Prostate gland (tissue), 2 donors: Measurements from ENCODE around the gene ANG. TPM values are rescaled to one million over a fixed set of nuclear protein-coding genes. Genes with fewer than 3 reads are reported as not detected.
A peak's percentile ranks its signal among the peaks of the same experiment; 100 is the strongest.
"Not testable (repeated sequence)": the region's sequence is repeated elsewhere in the genome, so short reads cannot be mapped to it uniquely, and the experiment has no call there.

Source experiments
- DNase-seq: peaks from one replicate; pipeline ENCODE4 v3.0.0-alpha.2; 2019; ENCODE audit warnings: low spot score
- H3K27ac ChIP-seq, 2 donors: fragments of 200-600 bp; sonication (generic); 2 replicates each; pipeline ENCODE4 v1.5.1; 2017 to 2019
- H3K27me3 ChIP-seq: fragments of 200-600 bp; sonication (generic); replicated peaks from 2 replicates; pipeline ENCODE4 v1.5.1; 2019; ENCODE audit not compliant: insufficient read depth
- H3K36me3 ChIP-seq, 2 donors: fragments of 200-600 bp; sonication (generic); 1 replicate in 1 of 2; 2 replicates in 1 of 2; pipeline versions ENCODE4 v1.5.1 to v1.8.1; 2017 to 2019
- H3K4me1 ChIP-seq: fragments of 200-600 bp; sonication (generic); replicated peaks from 2 replicates; pipeline ENCODE4 v1.5.1; 2019
- H3K4me3 ChIP-seq, 2 donors: fragments of 200-600 bp; sonication (generic); 2 replicates each; pipeline ENCODE4 v1.5.1; 2017 to 2019
- H3K9me3 ChIP-seq: fragments of 200-600 bp; sonication (generic); 2 replicates; pipeline ENCODE4 v1.5.1; 2017
- CTCF ChIP-seq, 4 experiments: fragments of 200-600 bp in 2 of 4; fragments of 450-650 bp in 2 of 4; sonication (generic) in 2 of 4; IDR thresholded peaks; 1 replicate in 3 of 4; 2 replicates in 1 of 4; pipeline ENCODE4 v1.5.1; 2016 to 2019; ENCODE audit warnings: antibody characterized with exemption in 4 of 4, mild to moderate bottlenecking in 2 of 4, moderate library complexity in 2 of 4
- POLR2A ChIP-seq: fragments of 450-650 bp; IDR thresholded peaks from one replicate; pipeline ENCODE4 v1.6.1; 2016; ENCODE audit warnings: antibody characterized with exemption, mild to moderate bottlenecking
- POLR2AphosphoS5 ChIP-seq: sonication (generic); formaldehyde crosslinking; IDR thresholded peaks from one replicate; pipeline ENCODE4 v1.6.1; 2017; ENCODE audit warnings: antibody characterized with exemption
- WGBS: methylation state at CpG from one replicate; pipeline ENCODE4 v1.1.5; 2018; 5-methylcytosine and 5-hydroxymethylcytosine counted together
- intact Hi-C: fragments of 100-400 bp; cut with DNase I; formaldehyde crosslinking; loops from one replicate; pipeline ENCODE4 v1.14.2; 2022
- small RNA-seq, 2 donors: library from RNA; depleted of rRNA; stranded (forward); fragments of <200 nt; gene quantifications; one replicate each; pipeline ENCODE3, GENCODE V24; 2016
- total RNA-seq, 2 donors: library from RNA; depleted of rRNA; stranded (reverse); fragments of >200 nt; gene quantifications; one replicate each; pipeline ENCODE4 v1.1.0, GENCODE V29; 2016

Gene ANG
- total RNA-seq, 2 donors from 2014 or later = 58.6 to 78.2 TPM

GRCh38 chr14:20734430-20734806 lies 45.9 kb downstream of the ANG start:
- TF ChIP-seq CTCF (IDR thresholded peaks at IDR 0.05) (no peak), POLR2A (no peak), POLR2AphosphoS5 (no peak)
- intact Hi-C loops = no loop called here
- no peaks in the 10 kb centered on the region for H3K36me3 ChIP-seq
- no peak overlapping the region for H3K27ac ChIP-seq
- DNase-seq = no peak
- no peaks in the 10 kb centered on the region for H3K27me3 ChIP-seq
- no peaks in the 10 kb centered on the region for H3K4me1 ChIP-seq
- WGBS = 42% methylated on average over 4 of the region's 4 CpGs
- no peak overlapping the region for H3K4me3 ChIP-seq
- H3K9me3 ChIP-seq = no peaks in the 10 kb centered on the region

DNA sequence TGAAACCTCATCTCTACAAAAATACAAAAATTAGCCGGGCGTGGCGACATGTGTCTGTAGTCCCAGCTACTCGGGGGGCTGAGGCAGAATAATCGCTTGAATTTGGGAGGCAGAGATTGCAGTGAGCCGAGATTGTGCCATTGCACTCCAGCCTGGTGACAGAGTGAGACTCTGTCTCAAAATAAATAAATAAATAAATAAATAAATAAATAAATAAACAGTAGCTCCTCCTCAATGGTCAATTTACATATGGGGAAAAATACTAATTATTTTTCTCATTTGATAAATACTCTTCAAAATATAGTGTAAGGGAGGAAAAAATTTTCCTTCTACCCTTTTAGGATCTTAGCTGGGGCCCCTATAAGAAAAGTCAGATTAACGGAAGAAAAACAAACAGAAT lies 49.7 kb downstream of the ANG start:
- 98% methylated on average over 7 of the region's 7 CpGs for WGBS
- DNase-seq, H3K36me3 ChIP-seq, H3K4me3 ChIP-seq, intact Hi-C loops, H3K4me1 ChIP-seq, H3K27me3 ChIP-seq, H3K27ac ChIP-seq, H3K9me3 ChIP-seq: not testable (repeated sequence)

DNA sequence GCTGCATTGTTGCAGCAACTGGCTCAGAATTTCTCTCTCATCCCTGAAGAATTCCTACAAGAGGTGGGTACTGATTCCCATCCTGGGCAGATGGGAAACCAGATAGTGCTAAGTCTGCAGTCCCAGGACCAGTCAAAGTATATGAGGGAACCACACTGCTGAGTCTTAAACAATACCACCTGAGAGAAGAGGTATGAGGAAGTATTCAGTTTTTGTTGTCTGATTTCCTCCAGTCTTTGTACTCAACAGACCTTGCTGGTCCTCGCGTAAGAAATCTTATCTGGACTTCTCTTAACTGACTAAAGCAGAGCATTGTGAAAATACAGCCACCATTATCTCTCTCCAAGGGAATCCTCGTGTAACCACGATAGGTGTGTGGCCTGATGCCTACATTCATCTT lies 53.6 kb downstream of the ANG start:
- H3K36me3 ChIP-seq = no peaks in the 10 kb centered on the region
- intact Hi-C loops = no loop called here
- no peaks in the 10 kb centered on the region for H3K9me3 ChIP-seq
- H3K27me3 ChIP-seq = no peaks in the 10 kb centered on the region
- H3K4me1 ChIP-seq = no peaks in the 10 kb centered on the region
- H3K27ac ChIP-seq = no peak overlapping the region
- TF ChIP-seq CTCF (IDR thresholded peaks at IDR 0.05) (no peak), POLR2AphosphoS5 (no peak), POLR2A (no peak)
- 80% methylated on average over 4 of the region's 4 CpGs for WGBS
- no peak overlapping the region for H3K4me3 ChIP-seq
- no peak for DNase-seq

- Histone ChIP-seq H3K27ac (no peak overlapping the region), H3K4me1 (no peaks in the 10 kb centered on the region), H3K27me3 (no peaks in the 10 kb centered on the region), H3K36me3 (no peaks in the 10 kb centered on the region), H3K9me3 (no peaks in the 10 kb centered on the region), H3K4me3 (no peak overlapping the region)
- peak; percentile 12 for DNase-seq
- TF ChIP-seq POLR2AphosphoS5 (peak; percentile 16), CTCF (IDR thresholded peaks at IDR 0.05) (no peak)
- 66% methylated on average over 2 of the region's 2 CpGs for WGBS
- intact Hi-C loops = no loop called here
Measured at GRCh38 chr14:20743556-20743955, 55.0 kb downstream of the ANG start.

Small RNA genes within 50 kb of the gene (small RNA-seq; reads per million reads assigned to genes)
- gene RF00019 = 0 reads per million in 2 donors

Other genes with a start within 250 kb of the ANG start
- gene OSGEP, start 234.0 kb upstream of the ANG start, total RNA-seq = 10 to 100 TPM; 54.2 to 71.7 TPM
- 100 to 1,000 TPM; 113 to 178 TPM for gene APEX1, start 233.5 kb upstream of the ANG start, total RNA-seq
- 10 to 100 TPM; 24.8 to 37.8 TPM for gene PIP4P1, start 227.3 kb upstream of the ANG start, total RNA-seq
- 10 to 100 TPM; 14.2 to 20.3 TPM for gene PNP, start 219.4 kb upstream of the ANG start, total RNA-seq
- gene RNASE10, start 183.2 kb upstream of the ANG start, total RNA-seq = 1 to 10 TPM in 1 of 2 donors, not detected in 1; 1.4 TPM
- not detected for gene RNASE9, start 127.7 kb upstream of the ANG start, total RNA-seq
- gene RNASE11, start 100.8 kb upstream of the ANG start, total RNA-seq = 1 to 10 TPM in 1 of 2 donors, not detected in 1; 1.0 TPM
- gene RNASE12, start 97.4 kb upstream of the ANG start, total RNA-seq = not detected
- not detected for gene OR6S1, start 47.1 kb upstream of the ANG start, total RNA-seq
- 100 to 1,000 TPM in 1 of 2 donors, 10 to 100 TPM in 1; 71.6 to 150 TPM for gene RNASE4, start 4.2 kb upstream of the ANG start, total RNA-seq
- gene EDDM3A, start 57.1 kb downstream of the ANG start, total RNA-seq = not detected
- gene EDDM3B, start 79.6 kb downstream of the ANG start, total RNA-seq = not detected
- gene RNASE6, start 92.5 kb downstream of the ANG start, total RNA-seq = 10 to 100 TPM in 1 of 2 donors, 1 to 10 TPM in 1; 9.3 to 12.8 TPM
- gene RNASE1, start 114.1 kb downstream of the ANG start, total RNA-seq = 1,000 to 10,000 TPM in 1 of 2 donors, 10 to 100 TPM in 1; 30.1 to 3,158 TPM
- not detected for gene RNASE3, start 202.6 kb downstream of the ANG start, total RNA-seq